Right lobe of liver (tissue), 4 donors: ENCODE data around the gene PAX6.

Source experiments
- CTCF ChIP-seq, 4 donors: fragments of 200-600 bp in 3 of 4; fragments of 450-650 bp in 1 of 4; IDR thresholded peaks; one replicate each; pipeline versions ENCODE4 v1.5.1 to v1.8.0; 2016 to 2022; ENCODE audit warnings: antibody characterized with exemption in 4 of 4, mild to moderate bottlenecking in 2 of 4
- POLR2A ChIP-seq: fragments of 450-650 bp; IDR thresholded peaks from one replicate; pipeline ENCODE4 v1.6.1; 2017; ENCODE audit warnings: antibody characterized with exemption, mild to moderate bottlenecking
- donor health status: DM: no; HTN: no; CAD: no.
- donor health status: DM: no; HTN: no; CAD: no.
- donor health status: DM: no; HTN: yes; CAD: no.

- TF ChIP-seq CTCF (IDR thresholded peaks at IDR 0.05) (no peak), POLR2A (no peak)
These were observed 30.6 kb downstream of the PAX6 start for GRCh38 chr11:31780480-31780971.
